ENCODE data around the gene CD47. TPM values are rescaled to one million over a fixed set of nuclear protein-coding genes. Genes with fewer than 3 reads are reported as not detected.

The CD47 gene
- total RNA-seq, 1 donor from 2014 or later = 34.4 TPM

- Histone ChIP-seq H3K27me3 (ENCODE audit: insufficient read depth, low read length) (no peaks in the 10 kb centered on the region), H3K9ac (ENCODE audit: low read length) (no peak overlapping the region), H3K9me3 (ENCODE audit: insufficient read depth, low read depth, low read length) (no peaks in the 10 kb centered on the region), H3K4me3 (ENCODE audit: insufficient read depth, low read depth, low read length) (no peak overlapping the region), H3K4me1 (ENCODE audit: insufficient read depth, low read length) (no peaks in the 10 kb centered on the region), H3K79me2 (ENCODE audit: insufficient read depth, low read length) (no peaks in the 10 kb centered on the region), H3K36me3 (ENCODE audit: insufficient read depth, low read length) (no peaks in the 10 kb centered on the region), H2AFZ (ENCODE audit: low read depth, low read length) (no peak overlapping the region), H3K27ac (ENCODE audit: low read depth, low read length) (no peak overlapping the region), H4K20me1 (ENCODE audit: insufficient read depth, low read length) (no peaks in the 10 kb centered on the region), H3K4me2 (ENCODE audit: low read length) (no peak overlapping the region)
- TF ChIP-seq EZH2 (IDR thresholded peaks at IDR 0.05; ENCODE audit: insufficient read depth, low read length) = no peak
- TF ChIP-seq CTCF (IDR thresholded peaks at IDR 0.05; ENCODE audit: insufficient read depth, low read depth, low read length) = no peak
- Mint-ChIP-seq H3K9me3 (ENCODE audit: unreplicated experiment) (no peaks in the 10 kb centered on the region), H3K36me3 (ENCODE audit: low read depth, unreplicated experiment) (no peaks in the 10 kb centered on the region), H3K4me3 (ENCODE audit: unreplicated experiment) (no peak overlapping the region), H3K27me3 (ENCODE audit: low read depth, unreplicated experiment) (peaks cover 10% of the 10 kb centered on the region), H3K27ac (ENCODE audit: unreplicated experiment) (no peak overlapping the region), H3K4me1 (ENCODE audit: low read depth, unreplicated experiment) (no peaks in the 10 kb centered on the region)
- FAIRE-seq = no peak
- DNase-seq (ENCODE audit: low read depth) = no peak
Observed at GRCh38 chr3:108117241-108117775, 26.5 kb upstream of the CD47 start.

- Histone ChIP-seq H3K4me1 (ENCODE audit: insufficient read depth, low read length) (no peaks in the 10 kb centered on the region), H3K4me3 (ENCODE audit: insufficient read depth, low read depth, low read length) (no peak overlapping the region), H2AFZ (ENCODE audit: low read depth, low read length) (no peak overlapping the region), H3K36me3 (ENCODE audit: insufficient read depth, low read length) (no peaks in the 10 kb centered on the region), H3K27ac (ENCODE audit: low read depth, low read length) (no peak overlapping the region), H3K27me3 (ENCODE audit: insufficient read depth, low read length) (no peaks in the 10 kb centered on the region), H3K9me3 (ENCODE audit: insufficient read depth, low read depth, low read length) (no peaks in the 10 kb centered on the region), H3K4me2 (ENCODE audit: low read length) (no peak overlapping the region), H3K79me2 (ENCODE audit: insufficient read depth, low read length) (no peaks in the 10 kb centered on the region), H4K20me1 (ENCODE audit: insufficient read depth, low read length) (no peaks in the 10 kb centered on the region), H3K9ac (ENCODE audit: low read length) (no peak overlapping the region)
- no peaks in the 10 kb centered on the region for H3K9me3 Mint-ChIP-seq (ENCODE audit: unreplicated experiment)
- no peak for TF ChIP-seq CTCF (IDR thresholded peaks at IDR 0.05; ENCODE audit: insufficient read depth, low read depth, low read length)
- TF ChIP-seq EZH2 (IDR thresholded peaks at IDR 0.05; ENCODE audit: insufficient read depth, low read length) = no peak
- DNase-seq (ENCODE audit: low read depth) (no peak), FAIRE-seq (no peak)
- H3K4me3 Mint-ChIP-seq (ENCODE audit: unreplicated experiment) = no peak overlapping the region
- no peak overlapping the region for H3K27ac Mint-ChIP-seq (ENCODE audit: unreplicated experiment)
- H3K4me1 Mint-ChIP-seq (ENCODE audit: low read depth, unreplicated experiment) = no peaks in the 10 kb centered on the region
- peaks cover 9% of the 10 kb centered on the region for H3K27me3 Mint-ChIP-seq (ENCODE audit: low read depth, unreplicated experiment)
- H3K36me3 Mint-ChIP-seq (ENCODE audit: low read depth, unreplicated experiment) = no peaks in the 10 kb centered on the region
Observed at GRCh38 chr3:108114423-108115065, 23.7 kb upstream of the CD47 start.

GRCh38 chr3:108113975-108114374, 23.1 kb upstream of the CD47 start:
- H3K4me3 ChIP-seq (ENCODE audit: insufficient read depth, low read depth, low read length) = no peak overlapping the region
- TF ChIP-seq CTCF (IDR thresholded peaks at IDR 0.05; ENCODE audit: insufficient read depth, low read depth, low read length) (no peak), EZH2 (IDR thresholded peaks at IDR 0.05; ENCODE audit: insufficient read depth, low read length) (no peak)
- FAIRE-seq (no peak), DNase-seq (ENCODE audit: low read depth) (no peak)
- no peak overlapping the region for H3K4me3 Mint-ChIP-seq (ENCODE audit: unreplicated experiment)
- no peaks in the 10 kb centered on the region for H3K27me3 ChIP-seq (ENCODE audit: insufficient read depth, low read length)
- H3K79me2 ChIP-seq (ENCODE audit: insufficient read depth, low read length) = no peaks in the 10 kb centered on the region
- H3K27me3 Mint-ChIP-seq (ENCODE audit: low read depth, unreplicated experiment) = peaks cover 9% of the 10 kb centered on the region
- no peaks in the 10 kb centered on the region for H3K4me1 ChIP-seq (ENCODE audit: insufficient read depth, low read length)
- no peak overlapping the region for H3K27ac Mint-ChIP-seq (ENCODE audit: unreplicated experiment)
- H3K9me3 Mint-ChIP-seq (ENCODE audit: unreplicated experiment) = no peaks in the 10 kb centered on the region
- no peaks in the 10 kb centered on the region for H3K9me3 ChIP-seq (ENCODE audit: insufficient read depth, low read depth, low read length)
- no peaks in the 10 kb centered on the region for H3K36me3 Mint-ChIP-seq (ENCODE audit: low read depth, unreplicated experiment)
- no peak overlapping the region for H3K9ac ChIP-seq (ENCODE audit: low read length)
- no peak overlapping the region for H3K4me2 ChIP-seq (ENCODE audit: low read length)
- no peak overlapping the region for H2AFZ ChIP-seq (ENCODE audit: low read depth, low read length)
- H3K36me3 ChIP-seq (ENCODE audit: insufficient read depth, low read length) = no peaks in the 10 kb centered on the region
- no peaks in the 10 kb centered on the region for H3K4me1 Mint-ChIP-seq (ENCODE audit: low read depth, unreplicated experiment)
- H4K20me1 ChIP-seq (ENCODE audit: insufficient read depth, low read length) = no peaks in the 10 kb centered on the region
- no peak overlapping the region for H3K27ac ChIP-seq (ENCODE audit: low read depth, low read length)

Data from astrocyte (in vitro differentiated cells and primary cell).